Panc1 (cell line): ENCODE results near the gene UPP1. TPM values are rescaled to one million over a fixed set of nuclear protein-coding genes. Genes with fewer than 3 reads are reported as not detected.

ENCODE experiments used
- ATAC-seq: fragments of 200-7000 bp; cut with Tn5 transposase; 2 replicates; pipeline ENCODE4 v1.9.1; 2020; ENCODE audit warnings: mild to moderate bottlenecking, moderate library complexity
- BruUV-seq: library from RNA; stranded (reverse); fragments of 400-500 nt; replicated peaks from 2 replicates; lab custom pipeline; 2021; lab: Mats Ljungman, UMichigan
- CTCF ChIA-PET: fragments of 300-600 bp; sonication (Branson Sonifier 250); formaldehyde crosslinking; loops from one replicate; lab custom pipeline; 2022; ENCODE audit warnings: antibody characterized with exemption; lab: Charles Lee
- POLR2A ChIA-PET: fragments of 300-600 bp; sonication (Branson Sonifier 250); formaldehyde crosslinking; loops from one replicate; lab custom pipeline; 2022; ENCODE audit warnings: antibody characterized with exemption; lab: Charles Lee
- DNase-seq: peaks from one replicate; pipeline ENCODE4 v3.0.0-alpha.2; 2010; ENCODE audit warnings: low read depth, low spot score
- H3K27ac ChIP-seq: 2 replicates; pipeline ENCODE4 v1.5.1; 2011; ENCODE audit warnings: mild to moderate bottlenecking, low read length, inconsistent platforms
- H3K27me3 ChIP-seq: fragments of 200-500 bp; sonication (Bioruptor generic); 2 replicates; pipeline ENCODE4 v1.6.0; 2014; ENCODE audit warnings: low read length, inconsistent platforms; ENCODE audit not compliant: control insufficient read depth, insufficient read depth
- H3K36me3 ChIP-seq: fragments of 200-500 bp; sonication (Bioruptor generic); 2 replicates; pipeline ENCODE4 v1.5.1; 2014; ENCODE audit warnings: inconsistent platforms, mild to moderate bottlenecking, low read length, moderate library complexity; ENCODE audit not compliant: control insufficient read depth, insufficient read depth
- H3K4me1 ChIP-seq: 2 replicates; pipeline ENCODE4 v1.5.1; 2011; ENCODE audit warnings: inconsistent platforms, mild to moderate bottlenecking, low read length, moderate library complexity; ENCODE audit not compliant: control insufficient read depth, insufficient read depth
- H3K4me3 ChIP-seq, 2 experiments: 2 replicates each; pipeline ENCODE4 v1.5.1; 2011 to 2012; ENCODE audit warnings: low read depth in 2 of 2, low read length in 2 of 2, mild to moderate bottlenecking in 2 of 2, inconsistent platforms in 1 of 2, moderate library complexity in 1 of 2
- H3K9me3 ChIP-seq: fragments of 200-500 bp; sonication (Bioruptor generic); 2 replicates; pipeline ENCODE4 v1.5.1; 2014; ENCODE audit warnings: low read depth, mild to moderate bottlenecking, inconsistent platforms, low read length, moderate library complexity; ENCODE audit not compliant: control insufficient read depth, insufficient read depth
- POLR2AphosphoS5 ChIP-seq: IDR thresholded peaks from 2 replicates; pipeline ENCODE4 v1.6.1; 2012; ENCODE audit warnings: mild to moderate bottlenecking, low read depth, low read length, moderate library complexity
- SIN3A ChIP-seq: IDR thresholded peaks from 2 replicates; pipeline ENCODE4 v1.6.1; 2012; ENCODE audit warnings: low read depth, mild to moderate bottlenecking, low read length, moderate library complexity, borderline replicate concordance; ENCODE audit not compliant: insufficient read depth
- TCF7L2 ChIP-seq: IDR thresholded peaks from 2 replicates; pipeline ENCODE4 v1.6.1; 2011; ENCODE audit warnings: mild to moderate bottlenecking, low read depth, low read length, inconsistent platforms
- in situ Hi-C: cut with HindIII; loops from 2 replicates; pipeline ENCODE4 v1.10.0; 2016; ENCODE audit warnings: low sequenced_read_pairs, low pct_unique_long_range_greater_than_20kb
- intact Hi-C: fragments of 100-400 bp; cut with micrococcal nuclease; formaldehyde crosslinking; loops from one replicate; pipeline ENCODE4 v1.10.0; 2022; ENCODE audit not compliant: unreplicated experiment
- total RNA-seq: library from RNA; stranded (reverse); gene quantifications from one replicate; pipeline ENCODE4 v1.2.1, GENCODE V29; 2021; ENCODE audit not compliant: unreplicated experiment
- TF ChIP-seq, protein P1 (sequence below), 2 experiments: IDR thresholded peaks; 2 replicates each; pipeline ENCODE4 v1.6.1; 2011 to 2012; ENCODE audit warnings: low read depth in 2 of 2, control low read depth in 1 of 2, low read length in 1 of 2, mild to moderate bottlenecking in 1 of 2, moderate library complexity in 1 of 2; ENCODE audit not compliant: insufficient read depth in 1 of 2
- TF ChIP-seq, protein P2 (sequence below): fragments of 450-650 bp; IDR thresholded peaks from 2 replicates; pipeline ENCODE4 v1.5.1; 2017; ENCODE audit warnings: mild to moderate bottlenecking

The UPP1 gene
- total RNA-seq, 1 experiment from 2014 or later: 331 TPM

DNA sequence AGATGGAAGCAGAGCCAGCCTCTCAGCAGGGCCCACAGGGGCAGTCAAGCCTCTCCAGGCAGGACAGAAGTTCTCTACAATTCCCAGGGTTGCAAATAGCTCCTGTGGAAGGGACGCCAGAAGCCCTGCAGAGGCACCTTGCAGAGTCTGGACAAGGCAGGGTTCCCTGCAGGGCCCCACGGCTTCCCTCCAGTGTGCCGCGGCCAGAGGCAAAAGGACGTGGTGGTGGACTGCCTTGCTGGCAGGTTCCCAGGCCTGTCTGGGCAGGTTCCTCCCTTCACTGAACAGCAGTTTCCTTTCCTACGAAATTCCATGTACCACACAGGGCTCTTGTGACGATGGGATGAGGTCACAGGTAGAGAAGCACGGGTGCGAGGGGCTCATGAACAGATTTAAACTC is 25.1 kb downstream of the UPP1 start:
- Histone ChIP-seq H3K4me1 (peaks cover 27% of the 10 kb centered on the region), H3K4me3 (no peak overlapping the region), H3K9me3 (no peaks in the 10 kb centered on the region), H3K36me3 (no peaks in the 10 kb centered on the region), H3K27me3 (no peaks in the 10 kb centered on the region), H3K27ac (peak overlapping the region; percentile 49)
- TF ChIP-seq SIN3A (no peak), POLR2AphosphoS5 (no peak), TCF7L2 (no peak)
- TF ChIP-seq, protein P1, sequence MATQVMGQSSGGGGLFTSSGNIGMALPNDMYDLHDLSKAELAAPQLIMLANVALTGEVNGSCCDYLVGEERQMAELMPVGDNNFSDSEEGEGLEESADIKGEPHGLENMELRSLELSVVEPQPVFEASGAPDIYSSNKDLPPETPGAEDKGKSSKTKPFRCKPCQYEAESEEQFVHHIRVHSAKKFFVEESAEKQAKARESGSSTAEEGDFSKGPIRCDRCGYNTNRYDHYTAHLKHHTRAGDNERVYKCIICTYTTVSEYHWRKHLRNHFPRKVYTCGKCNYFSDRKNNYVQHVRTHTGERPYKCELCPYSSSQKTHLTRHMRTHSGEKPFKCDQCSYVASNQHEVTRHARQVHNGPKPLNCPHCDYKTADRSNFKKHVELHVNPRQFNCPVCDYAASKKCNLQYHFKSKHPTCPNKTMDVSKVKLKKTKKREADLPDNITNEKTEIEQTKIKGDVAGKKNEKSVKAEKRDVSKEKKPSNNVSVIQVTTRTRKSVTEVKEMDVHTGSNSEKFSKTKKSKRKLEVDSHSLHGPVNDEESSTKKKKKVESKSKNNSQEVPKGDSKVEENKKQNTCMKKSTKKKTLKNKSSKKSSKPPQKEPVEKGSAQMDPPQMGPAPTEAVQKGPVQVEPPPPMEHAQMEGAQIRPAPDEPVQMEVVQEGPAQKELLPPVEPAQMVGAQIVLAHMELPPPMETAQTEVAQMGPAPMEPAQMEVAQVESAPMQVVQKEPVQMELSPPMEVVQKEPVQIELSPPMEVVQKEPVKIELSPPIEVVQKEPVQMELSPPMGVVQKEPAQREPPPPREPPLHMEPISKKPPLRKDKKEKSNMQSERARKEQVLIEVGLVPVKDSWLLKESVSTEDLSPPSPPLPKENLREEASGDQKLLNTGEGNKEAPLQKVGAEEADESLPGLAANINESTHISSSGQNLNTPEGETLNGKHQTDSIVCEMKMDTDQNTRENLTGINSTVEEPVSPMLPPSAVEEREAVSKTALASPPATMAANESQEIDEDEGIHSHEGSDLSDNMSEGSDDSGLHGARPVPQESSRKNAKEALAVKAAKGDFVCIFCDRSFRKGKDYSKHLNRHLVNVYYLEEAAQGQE (IDR thresholded peaks at IDR 0.05; ENCODE audit: insufficient read depth in 1 of 2, low read depth in 2 of 2, low read length in 1 of 2): no peak
- ChIA-PET POLR2A (interaction anchor here (0.7 kb wide), 1 partner anchor 44 kb away, joined by 3 read pairs; no protein-coding TSS in a partner anchor), CTCF (interaction anchor here (0.7 kb wide), 1 partner anchor 58 kb away, joined by 4 read pairs; no protein-coding TSS in a partner anchor)
- ATAC-seq (no peak), DNase-seq (no peak)
- no TSS peak for BruUV-seq
- intact Hi-C loops: loop anchor here (5.0 kb wide), 1 partner anchor 1738 kb away; no protein-coding TSS in a partner anchor
- in situ Hi-C loops: no loop called here

DNA sequence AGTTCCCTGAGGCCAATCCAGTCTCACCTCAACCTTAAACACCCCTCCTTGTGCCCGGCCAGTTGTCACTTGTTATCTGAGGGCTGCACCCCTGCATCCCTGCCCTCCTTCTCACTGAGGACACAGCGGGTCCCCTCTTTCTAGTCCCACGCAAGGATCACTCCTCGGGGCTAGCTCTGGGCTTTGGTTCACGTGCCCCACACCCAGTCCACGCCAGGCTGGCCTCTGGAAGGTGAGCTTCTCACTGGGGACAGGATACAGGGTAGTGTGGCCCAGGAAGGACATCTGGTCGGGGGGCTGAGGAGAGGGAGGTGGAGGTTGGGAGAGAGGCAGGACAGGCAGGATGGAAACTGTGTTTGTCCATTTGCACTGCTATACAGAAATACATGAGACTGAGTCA is 25.5 kb downstream of the UPP1 start:
- Histone ChIP-seq H3K27ac (peak overlapping the region; percentile 49; the same call in 1 of the 2 replicates), H3K4me3 (no peak overlapping the region), H3K36me3 (no peaks in the 10 kb centered on the region), H3K4me1 (peaks cover 22% of the 10 kb centered on the region), H3K27me3 (no peaks in the 10 kb centered on the region), H3K9me3 (no peaks in the 10 kb centered on the region)
- no peak for ATAC-seq
- POLR2A ChIA-PET: interaction anchor here (0.7 kb wide), 1 partner anchor 44 kb away, joined by 3 read pairs; no protein-coding TSS in a partner anchor
- in situ Hi-C loops: no loop called here
- CTCF ChIA-PET: no interaction called here
- TF ChIP-seq SIN3A (no peak), POLR2AphosphoS5 (no peak)
- intact Hi-C loops: loop anchor here (5.0 kb wide), 1 partner anchor 1738 kb away; no protein-coding TSS in a partner anchor
- BruUV-seq: no TSS peak
- DNase-seq: no peak

DNA sequence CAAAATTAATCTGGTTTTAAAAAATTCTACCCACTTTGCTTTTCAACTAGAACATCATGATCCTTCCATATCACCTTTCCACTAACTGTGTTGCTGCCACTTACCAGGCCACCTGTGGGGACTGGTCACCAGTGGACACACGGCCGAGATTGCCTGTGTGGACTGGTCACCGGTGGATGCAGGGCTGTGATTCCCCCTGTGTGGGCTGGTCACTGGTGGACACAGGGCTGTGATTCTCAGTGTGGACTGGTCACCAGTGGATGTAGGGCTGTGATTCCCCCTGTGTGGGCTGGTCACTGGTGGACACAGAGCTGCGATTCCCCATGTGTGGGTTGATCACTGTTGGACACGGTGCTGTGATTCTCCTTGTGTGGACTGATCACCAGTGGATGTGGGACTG is 27.0 kb downstream of the UPP1 start:
- TF ChIP-seq, protein P1 (IDR thresholded peaks at IDR 0.05; ENCODE audit: insufficient read depth in 1 of 2, low read depth in 2 of 2, low read length in 1 of 2): no peak
- no peak for TF ChIP-seq SIN3A
- no peak for TF ChIP-seq TCF7L2
- TF ChIP-seq, protein P2, sequence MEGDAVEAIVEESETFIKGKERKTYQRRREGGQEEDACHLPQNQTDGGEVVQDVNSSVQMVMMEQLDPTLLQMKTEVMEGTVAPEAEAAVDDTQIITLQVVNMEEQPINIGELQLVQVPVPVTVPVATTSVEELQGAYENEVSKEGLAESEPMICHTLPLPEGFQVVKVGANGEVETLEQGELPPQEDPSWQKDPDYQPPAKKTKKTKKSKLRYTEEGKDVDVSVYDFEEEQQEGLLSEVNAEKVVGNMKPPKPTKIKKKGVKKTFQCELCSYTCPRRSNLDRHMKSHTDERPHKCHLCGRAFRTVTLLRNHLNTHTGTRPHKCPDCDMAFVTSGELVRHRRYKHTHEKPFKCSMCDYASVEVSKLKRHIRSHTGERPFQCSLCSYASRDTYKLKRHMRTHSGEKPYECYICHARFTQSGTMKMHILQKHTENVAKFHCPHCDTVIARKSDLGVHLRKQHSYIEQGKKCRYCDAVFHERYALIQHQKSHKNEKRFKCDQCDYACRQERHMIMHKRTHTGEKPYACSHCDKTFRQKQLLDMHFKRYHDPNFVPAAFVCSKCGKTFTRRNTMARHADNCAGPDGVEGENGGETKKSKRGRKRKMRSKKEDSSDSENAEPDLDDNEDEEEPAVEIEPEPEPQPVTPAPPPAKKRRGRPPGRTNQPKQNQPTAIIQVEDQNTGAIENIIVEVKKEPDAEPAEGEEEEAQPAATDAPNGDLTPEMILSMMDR: no peak
- TF ChIP-seq POLR2AphosphoS5: no peak
- BruUV-seq: no TSS peak
- Histone ChIP-seq H3K4me1 (peaks cover 10% of the 10 kb centered on the region), H3K9me3 (no peaks in the 10 kb centered on the region), H3K4me3 (no peak overlapping the region), H3K27me3 (no peaks in the 10 kb centered on the region), H3K36me3 (no peaks in the 10 kb centered on the region), H3K27ac (no peak overlapping the region; the same call in 1 of the 2 replicates)
- intact Hi-C loops (no loop called here), in situ Hi-C loops (no loop called here)
- DNase-seq (no peak), ATAC-seq (no peak)
- ChIA-PET POLR2A (no interaction called here), CTCF (no interaction called here)
